Left ventricle myocardium superior (tissue), 1 donor: ENCODE measurements around the gene ABRACL. TPM values are rescaled to one million over a fixed set of nuclear protein-coding genes. Genes with fewer than 3 reads are reported as not detected.
"Not testable (repeated sequence)": the region's sequence is repeated elsewhere in the genome, so short reads cannot be mapped to it uniquely, and the experiment has no call there.

ENCODE experiments used
- ATAC-seq: fragments of 200-7000 bp; cut with Tn5 transposase; one replicate; pipeline ENCODE4 v1.9.1; 2020; ENCODE audit warnings: mild to moderate bottlenecking, moderate library complexity
- DNase-seq: peaks from one replicate; pipeline ENCODE4 v3.0.0-alpha.2; 2020
- intact Hi-C: fragments of 100-400 bp; cut with micrococcal nuclease; formaldehyde crosslinking; loops from one replicate; pipeline ENCODE4 v1.11.0; 2022
- total RNA-seq: library from RNA; stranded (reverse); fragmentation: NEBNext Ultra II Directional; extraction: Animal tissue kit (Norgen Biotek cat#: 25700); gene quantifications from one replicate; pipeline ENCODE4 v1.2.1, GENCODE V29; 2021
- donor health status: DM: no; HTN: yes; CAD: no; lungs with severe emphysema.

Gene ABRACL
- total RNA-seq, 1 donor from 2014 or later = 7.1 TPM

DNA sequence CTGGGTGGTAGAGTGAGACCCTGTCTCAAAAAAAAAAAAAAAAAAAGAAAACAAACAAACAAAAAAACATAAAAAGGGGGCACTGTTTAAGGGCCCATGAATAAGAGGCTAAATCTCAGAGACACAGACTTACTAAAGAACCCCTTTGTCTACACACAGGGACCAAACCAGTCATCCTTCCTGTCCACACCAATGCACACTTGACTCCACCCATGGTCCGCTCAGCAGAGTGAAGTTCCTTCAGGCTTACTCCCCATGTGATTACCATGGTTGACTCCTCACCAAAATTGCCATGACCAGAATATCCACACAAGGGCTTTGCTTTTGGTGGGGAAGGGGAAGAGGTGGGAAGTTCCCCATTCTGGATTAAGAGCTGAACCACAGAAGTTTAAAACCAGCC is 21.1 kb upstream of the ABRACL start:
- intact Hi-C loops = no loop called here
- DNase-seq = no peak
- no peak for ATAC-seq

DNA sequence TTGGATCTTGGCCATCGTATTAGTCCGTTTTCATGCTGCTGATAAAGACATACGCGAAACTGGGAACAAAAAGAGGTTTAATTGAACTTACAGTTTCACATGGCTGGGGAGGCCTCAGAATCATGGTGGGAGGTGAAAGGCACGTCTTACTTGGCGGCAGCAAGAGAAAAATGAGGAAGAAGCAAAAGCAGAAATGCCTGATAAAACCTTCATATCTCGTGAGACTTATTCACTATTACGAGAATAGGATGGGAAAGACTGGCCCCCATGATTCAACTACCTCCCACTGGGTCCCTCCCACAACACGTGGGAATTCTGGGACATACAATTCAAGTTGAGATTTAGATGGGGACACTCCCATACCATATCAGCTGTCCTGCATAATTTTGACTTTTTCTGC is 20.4 kb upstream of the ABRACL start:
- ATAC-seq (no peak), DNase-seq (no peak)
- intact Hi-C loops = no loop called here

DNA sequence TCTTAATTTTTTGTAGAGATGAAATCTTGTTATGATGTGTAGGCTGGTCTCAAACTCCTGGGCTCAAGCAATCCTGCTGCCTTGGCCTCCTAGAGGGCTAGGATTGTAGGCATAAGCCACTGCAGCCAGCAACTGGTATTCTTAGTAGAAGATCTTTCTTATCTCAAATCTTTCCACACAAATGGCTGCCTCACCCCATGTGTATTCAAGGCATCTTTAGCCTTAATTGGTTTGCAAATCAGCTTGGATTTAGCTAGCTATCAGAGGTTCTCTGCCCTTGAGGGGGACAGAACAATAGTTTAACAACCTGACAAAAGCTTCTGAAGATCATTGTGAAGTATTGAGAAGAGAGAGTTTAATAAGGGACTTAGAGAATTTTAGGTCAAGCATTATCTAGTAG is 17.9 kb upstream of the ABRACL start:
- intact Hi-C loops = no loop called here
- ATAC-seq = no peak
- no peak for DNase-seq

DNA sequence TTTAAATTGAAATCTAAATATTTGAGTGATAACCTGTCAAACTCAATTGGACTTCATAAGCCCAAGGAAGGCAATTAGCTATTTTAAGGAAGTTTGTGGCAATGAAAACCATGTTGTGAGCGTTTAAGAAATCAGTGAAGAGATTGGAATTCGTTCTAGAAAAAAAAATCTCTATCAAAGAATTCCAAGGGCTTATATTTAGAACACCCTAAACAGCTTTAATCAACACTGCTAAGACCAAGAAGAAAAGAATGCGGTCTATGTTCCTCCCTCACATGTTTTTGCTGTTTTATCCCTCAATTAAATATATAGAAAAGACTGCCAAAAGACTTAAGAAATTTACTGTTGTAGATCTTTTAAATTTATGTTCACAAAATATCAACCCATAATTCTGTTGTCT is 16.6 kb upstream of the ABRACL start:
- no peak for ATAC-seq
- no peak for DNase-seq
- intact Hi-C loops = no loop called here

DNA sequence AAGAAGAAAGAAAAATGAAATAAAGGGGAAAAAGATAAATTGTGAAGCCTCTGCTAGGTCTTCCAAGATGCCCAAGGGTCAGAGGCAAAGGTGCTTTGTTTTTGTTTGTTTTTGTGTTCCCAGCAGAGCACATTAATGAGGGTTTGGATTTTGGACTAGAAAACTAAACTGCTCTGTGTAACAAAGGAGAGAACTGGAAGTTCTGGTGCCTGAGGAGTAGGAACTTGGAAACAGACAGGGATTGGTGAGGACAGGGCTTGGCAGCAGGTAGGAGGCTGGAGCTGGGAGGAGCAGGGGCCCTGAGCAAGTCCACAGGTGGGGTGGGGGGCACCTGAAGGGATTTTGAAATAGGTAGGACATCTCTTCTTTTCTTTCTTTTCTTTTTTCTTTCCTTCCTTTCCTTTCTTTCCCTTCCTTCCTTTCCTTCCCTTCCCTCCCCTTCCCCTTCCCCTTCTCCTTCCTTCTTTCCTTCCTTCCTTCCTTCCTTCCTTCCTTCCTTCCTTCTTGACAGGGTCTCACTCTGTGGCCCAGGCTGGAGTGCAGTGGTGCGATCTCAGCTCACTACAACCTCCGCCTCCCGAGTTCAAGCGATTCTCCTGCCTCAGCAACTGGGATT is 15.3 kb upstream of the ABRACL start:
- ATAC-seq (no peak), DNase-seq (no peak)
- intact Hi-C loops = no loop called here

DNA sequence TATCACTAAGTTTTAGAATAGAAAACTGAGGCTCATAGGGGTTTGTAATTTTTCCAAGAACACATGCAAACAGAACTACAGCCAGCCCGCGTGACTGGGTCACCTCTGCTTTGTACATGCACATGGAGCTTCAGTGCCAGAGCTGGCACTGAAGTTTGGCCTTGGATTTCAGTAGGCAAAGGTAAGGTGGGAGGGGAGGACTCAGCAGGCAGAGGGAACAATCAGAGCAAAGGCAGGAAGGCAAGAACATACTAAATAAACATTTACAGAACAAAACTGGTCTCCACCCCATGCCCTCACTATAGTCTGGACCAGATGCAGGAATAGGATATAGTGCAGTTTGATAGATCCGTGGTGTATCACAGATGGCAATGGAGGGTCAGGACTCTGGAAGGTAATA is 13.6 kb upstream of the ABRACL start:
- intact Hi-C loops = no loop called here
- DNase-seq (peak; percentile 56), ATAC-seq (peak; percentile 76)

DNA sequence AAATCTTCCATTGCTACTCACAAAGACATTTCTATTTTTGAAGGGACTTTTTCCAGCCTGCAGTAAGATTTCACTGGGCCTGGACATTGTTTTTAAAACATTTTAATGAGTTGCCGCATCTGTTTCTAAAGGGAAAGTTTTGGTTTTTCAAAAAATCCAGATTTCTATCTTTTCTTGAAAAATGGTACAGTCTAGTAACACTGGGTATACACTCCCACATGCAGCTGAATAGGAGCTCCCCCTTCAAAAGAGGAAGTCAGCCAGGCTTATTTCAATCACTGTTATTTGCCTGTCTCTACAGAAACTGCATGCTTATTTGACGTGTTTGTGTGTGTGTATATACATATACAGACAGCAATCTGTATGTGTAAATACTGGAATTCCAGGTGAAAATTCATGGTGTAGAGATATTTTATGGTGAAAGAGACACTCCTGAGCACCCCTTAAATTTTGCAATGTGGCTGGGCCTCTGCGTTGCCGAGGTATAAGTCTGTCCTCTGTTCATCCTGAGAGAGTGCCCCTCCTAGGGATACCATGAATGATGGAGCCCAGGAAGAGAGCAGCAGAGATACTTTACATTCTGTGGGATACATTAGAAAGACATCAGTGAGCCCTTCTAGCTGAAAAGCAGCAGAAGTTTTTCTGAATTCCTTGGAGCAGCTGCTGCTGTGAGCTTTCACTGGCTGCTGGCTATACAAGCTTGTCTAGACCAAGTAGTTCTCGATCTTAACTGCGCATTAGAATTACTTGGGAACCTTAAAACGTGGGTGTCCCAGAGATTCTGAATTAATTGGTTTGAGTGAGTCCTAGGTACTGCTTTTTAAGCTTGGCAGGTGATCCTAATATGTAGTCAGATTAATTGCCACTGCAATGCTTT is 12.0 kb upstream of the ABRACL start:
- intact Hi-C loops = no loop called here
- no peak for DNase-seq
- ATAC-seq = peak; percentile 58

DNA sequence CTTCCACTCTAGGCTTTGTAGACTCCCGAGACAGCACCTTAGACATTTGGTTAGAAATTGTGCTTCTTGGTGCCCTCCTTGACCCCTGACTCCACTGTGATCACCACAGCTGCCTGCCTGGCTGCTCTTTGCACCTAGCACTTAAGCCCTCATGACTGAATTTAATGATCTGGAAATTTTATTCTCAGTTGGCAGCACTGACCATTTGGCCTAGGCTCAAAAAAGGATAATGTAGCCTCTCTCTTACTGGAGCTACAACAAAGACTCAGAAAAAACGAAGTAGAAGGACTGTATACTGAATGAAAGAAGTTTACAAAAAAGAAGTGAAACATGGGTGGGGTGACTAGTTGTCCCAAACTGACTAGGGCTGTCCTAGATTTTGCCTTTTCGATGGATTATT is 11.3 kb upstream of the ABRACL start:
- intact Hi-C loops = no loop called here
- DNase-seq (no peak), ATAC-seq (peak; percentile 68)

DNA sequence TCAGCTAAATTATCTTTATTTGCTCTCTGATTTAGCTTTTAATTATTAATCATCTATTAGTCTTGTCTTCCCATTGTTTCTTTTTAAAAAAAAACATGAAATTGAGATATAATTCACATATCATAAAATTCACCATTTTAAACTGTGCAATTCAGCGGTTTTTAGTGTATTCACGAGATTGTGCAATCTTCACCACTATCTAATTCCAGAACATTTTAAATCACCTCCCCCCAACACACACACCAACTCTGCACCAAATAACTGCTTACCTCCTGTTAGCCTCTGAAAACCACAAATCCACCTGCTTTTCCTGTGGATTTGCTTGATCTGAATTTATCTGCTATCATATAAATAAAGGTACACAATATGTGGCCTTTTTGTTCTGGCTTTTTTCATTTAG is 8.8 kb upstream of the ABRACL start:
- no peak for DNase-seq
- ATAC-seq = no peak

DNA sequence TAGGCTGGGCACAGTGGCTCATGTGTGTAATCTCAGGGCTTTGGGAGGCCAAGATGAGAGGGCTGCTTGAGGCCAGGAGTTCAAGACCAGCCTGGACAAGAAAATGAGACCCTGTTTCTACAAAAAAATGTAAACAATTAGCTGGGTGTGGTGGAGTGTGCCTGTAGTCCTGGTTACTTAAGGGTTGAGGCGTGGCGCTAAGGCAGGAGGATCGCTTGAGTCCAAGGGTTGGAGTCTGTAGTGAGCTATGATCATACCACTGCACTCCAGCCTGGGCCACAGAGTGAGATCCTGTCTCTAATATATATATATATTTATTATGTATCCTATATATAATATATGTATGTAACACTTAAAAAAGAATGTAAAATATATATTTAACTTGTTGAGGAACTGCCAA is 7.9 kb upstream of the ABRACL start:
- intact Hi-C loops = no loop called here
- no peak for DNase-seq
- no peak for ATAC-seq

More for the DNA sequence above, 8.8 kb upstream of the ABRACL start:
- intact Hi-C loops = no loop called here

DNA sequence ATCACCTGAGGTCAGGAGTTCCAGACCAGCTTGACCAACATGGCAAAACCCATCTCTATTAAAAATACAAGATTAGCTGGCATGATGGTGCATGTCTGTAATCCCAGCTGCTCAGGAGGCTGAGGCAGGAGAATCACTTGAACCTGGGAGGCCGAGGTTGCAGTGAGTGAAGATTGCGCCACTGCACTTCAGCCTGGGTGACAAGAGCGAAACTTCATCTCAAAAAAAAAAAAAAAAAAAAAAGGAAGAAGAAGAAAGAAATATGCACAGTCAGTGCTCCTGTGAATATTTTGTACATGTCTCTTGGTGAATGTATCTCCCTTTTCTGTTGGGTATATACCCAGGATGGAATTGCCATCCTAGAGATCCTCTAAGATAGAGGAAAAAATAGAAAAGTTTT is 3.1 kb upstream of the ABRACL start:
- DNase-seq, intact Hi-C loops, ATAC-seq: not testable (repeated sequence)

DNA sequence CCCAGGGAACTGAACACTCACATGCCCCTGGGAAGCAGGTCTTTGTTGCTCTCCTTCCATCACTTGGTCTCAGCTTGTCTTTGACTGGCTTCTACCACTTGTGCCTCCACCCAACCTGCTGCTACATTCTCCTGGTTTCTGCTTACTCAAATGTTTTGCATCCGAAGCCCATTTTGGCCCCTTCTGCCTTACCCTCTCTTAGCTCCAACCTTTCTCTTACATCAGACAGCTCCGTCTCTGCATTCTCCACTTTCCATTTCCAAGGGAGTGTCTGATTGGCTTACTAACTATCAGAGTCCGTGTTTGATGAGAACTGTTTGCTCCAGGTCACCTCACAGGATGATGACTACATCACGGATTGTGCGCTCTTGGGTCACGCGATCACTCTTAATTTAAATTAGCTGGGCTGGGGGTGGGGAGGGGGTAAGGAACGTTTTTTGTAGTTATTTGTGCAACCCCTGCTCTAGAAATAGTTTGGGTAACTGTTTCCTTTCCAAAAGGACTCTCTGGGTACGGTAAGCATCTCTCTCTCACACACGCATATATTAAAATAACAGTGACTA is 844 bp upstream of the ABRACL start:
- intact Hi-C loops = no loop called here
- peak; percentile 26 for ATAC-seq
- DNase-seq = no peak

DNA sequence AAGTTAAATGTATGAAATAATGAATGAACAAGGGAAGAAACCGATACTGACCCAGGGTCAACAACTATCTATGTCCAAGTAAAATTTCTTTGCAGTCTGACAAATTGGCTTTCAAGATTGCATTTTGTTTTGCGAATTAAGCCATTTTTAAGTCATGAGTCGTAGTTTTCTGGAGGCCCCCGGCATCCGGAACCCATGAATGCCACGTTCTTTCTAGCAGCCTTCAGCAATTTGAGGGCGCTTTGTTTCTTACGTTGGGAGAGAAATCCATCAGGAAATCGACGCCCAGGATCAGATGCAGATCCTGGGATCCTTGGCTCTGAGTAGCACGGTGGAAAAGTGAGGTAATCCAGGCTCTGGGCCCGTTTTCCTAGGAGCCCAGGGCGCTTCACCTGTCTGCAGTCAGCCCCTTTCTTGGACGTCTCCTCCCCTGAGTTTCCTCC is 309 bp upstream of the ABRACL start:
- no peak for ATAC-seq
- intact Hi-C loops = no loop called here
- no peak for DNase-seq

DNA sequence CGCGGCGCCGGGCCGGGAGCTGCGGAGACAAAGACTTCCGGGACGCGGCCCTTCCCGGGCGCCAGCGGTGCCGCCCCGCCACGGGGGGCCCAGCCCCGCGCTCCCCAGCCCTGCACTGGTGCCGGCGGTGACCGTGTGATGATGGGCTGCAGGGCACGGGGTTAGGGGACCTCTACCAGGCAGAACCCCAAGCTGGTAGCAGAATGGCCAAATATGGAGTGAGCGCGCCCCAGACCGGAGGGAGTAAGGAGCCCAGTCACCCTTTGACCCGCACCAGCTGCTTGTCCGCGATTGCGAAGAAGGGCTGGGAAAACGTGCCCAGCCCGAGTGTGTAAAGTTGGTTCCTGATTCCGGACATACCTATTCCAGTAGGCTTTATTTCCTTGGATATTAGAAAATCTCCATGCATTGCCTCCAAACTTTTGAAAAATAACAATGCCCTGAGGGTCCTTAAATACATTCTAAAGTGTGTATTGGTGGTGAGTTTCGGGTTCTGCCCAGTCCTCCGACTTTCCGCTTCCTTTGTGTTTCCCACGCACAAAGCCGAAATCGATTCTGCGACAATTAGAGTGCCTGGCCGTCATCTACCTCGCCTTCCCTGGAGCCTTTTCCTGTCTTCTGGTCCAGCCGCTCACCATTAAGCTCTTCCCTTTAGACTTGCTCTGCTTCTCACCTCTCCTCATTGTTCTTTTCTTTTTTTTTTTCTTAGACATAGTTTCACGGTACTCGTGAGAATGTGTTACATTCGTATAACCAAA is 1.1 kb downstream of the ABRACL start:
- peak; percentile 70 for ATAC-seq
- intact Hi-C loops = no loop called here
- peak; percentile 71 for DNase-seq

DNA sequence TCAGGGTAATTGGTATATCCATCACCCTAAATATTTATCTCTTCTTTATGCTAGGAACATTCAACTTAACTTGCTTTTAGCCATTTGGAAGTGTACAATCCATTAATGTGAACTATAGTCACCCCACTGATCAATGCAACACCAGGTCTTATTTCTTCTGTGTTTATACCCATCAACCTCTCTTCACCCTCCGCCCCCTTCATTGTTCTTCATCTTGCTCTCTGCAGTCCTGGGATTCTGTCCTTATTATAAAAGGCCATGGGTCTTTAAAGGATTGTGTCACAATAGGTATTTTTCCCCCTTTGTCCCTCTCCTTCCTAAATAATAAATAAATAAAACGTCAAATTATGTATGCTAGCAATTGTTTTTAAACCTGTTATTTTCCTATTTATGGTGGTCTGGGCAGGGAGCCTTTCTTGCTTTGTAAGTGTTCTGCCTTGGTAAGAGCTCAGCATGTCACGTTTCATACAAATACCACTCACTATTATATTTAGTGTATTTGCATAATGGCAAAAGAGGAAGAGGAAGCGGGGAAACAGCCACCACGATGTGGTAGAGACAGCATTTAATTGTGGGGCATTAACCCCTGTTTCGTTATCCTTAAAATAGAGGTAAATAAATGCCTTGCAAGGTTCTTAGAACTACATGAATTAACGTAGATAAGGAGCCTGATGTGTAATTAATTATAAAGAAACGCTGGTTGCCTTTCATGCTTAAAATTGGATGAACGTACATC is 1.9 kb downstream of the ABRACL start:
- no peak for ATAC-seq
- intact Hi-C loops = no loop called here

DNA sequence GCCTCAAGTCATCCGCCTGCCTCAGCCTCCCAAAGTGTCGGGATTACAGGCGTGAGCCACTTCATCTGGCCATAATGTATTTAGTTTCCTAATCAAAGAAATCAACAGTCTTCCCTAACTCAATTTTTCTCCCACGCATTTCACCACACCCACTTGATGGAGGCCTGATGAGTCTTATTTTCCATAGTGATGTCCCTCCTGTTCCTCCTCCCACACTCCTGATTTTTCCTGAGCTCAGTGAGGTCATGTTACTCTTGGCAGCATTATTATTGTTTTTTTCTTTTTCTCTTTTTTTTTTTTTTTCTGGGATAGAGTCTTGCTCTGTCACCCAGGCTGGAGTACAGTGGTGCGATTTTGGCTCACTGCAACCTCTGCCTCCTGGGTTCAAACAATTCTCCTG is 8.9 kb downstream of the ABRACL start:
- DNase-seq (no peak), ATAC-seq (peak; percentile 60)
- intact Hi-C loops = no loop called here

More for the DNA sequence above, 1.9 kb downstream of the ABRACL start:
- DNase-seq = no peak

DNA sequence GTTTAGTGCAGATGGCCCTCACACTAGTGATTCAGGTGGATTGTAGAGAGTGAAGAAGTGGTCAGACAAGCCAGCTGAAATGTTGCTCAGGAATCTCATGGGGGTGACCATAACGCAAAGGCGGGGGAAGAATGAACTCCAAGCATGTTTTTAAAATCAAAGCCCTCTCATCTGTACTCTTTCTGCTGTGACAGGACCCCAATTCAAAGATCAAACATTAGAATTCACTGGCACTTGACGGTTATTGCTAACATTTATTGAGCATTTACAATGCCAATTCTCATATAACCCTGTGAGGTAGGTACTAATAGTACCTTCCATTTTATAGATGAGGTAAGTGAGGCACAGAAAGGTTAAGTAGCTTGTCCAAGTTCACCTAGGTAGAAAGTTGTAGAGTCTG is 15.7 kb downstream of the ABRACL start:
- intact Hi-C loops = no loop called here
- no peak for DNase-seq
- ATAC-seq = no peak

DNA sequence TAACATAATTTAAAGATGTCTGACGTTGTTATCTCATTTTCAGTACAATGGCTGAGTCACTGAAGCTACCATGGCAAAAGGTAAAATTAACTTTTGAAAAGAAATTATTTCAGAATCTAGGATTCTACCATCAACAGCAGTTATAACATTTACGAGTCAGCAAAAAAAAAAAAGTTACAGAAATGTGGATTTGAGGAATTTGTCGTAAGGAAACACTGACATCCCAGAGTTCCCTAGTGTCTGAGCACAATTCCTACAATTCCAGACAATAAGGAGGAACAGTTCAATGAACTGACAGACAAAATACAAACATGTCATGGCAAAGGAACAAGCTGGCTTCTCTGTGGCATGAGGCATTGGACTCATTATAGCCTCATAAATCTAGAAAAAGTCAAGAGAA is 19.1 kb downstream of the ABRACL start:
- ATAC-seq = no peak
- intact Hi-C loops = no loop called here

DNA sequence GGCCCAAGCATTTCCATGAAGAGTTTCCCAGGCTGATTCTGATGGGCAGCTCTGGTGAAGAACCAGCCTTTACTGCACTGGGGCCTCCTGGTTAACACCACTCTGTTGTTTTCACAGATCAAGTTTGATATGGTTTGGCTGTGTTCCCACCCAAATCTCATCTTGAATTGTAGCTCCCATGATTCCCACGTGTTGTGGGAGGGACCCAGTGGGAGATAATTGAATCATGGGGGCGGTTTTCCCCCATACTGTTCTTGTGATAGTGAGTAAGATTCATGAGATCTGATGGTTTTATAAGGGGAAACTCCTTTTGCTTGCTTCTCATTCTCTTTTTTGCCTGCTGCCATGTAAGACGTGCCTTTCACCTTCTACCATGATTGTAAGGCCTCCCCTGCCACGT is 20.4 kb downstream of the ABRACL start:
- DNase-seq, intact Hi-C loops, ATAC-seq: not testable (repeated sequence)

More for the DNA sequence above, 19.1 kb downstream of the ABRACL start:
- DNase-seq = no peak
